ENCODE data around the gene SNED1. TPM values are rescaled to one million over a fixed set of nuclear protein-coding genes. Genes with fewer than 3 reads are reported as not detected.

The SNED1 gene
- total and polyA plus RNA-seq, 2 experiments from 2014 or later = 1.5 to 2.8 TPM

GRCh38 chr2:241110607-241111439 lies 112.4 kb downstream of the SNED1 start (continued):
- TF ChIP-seq, protein P1, sequence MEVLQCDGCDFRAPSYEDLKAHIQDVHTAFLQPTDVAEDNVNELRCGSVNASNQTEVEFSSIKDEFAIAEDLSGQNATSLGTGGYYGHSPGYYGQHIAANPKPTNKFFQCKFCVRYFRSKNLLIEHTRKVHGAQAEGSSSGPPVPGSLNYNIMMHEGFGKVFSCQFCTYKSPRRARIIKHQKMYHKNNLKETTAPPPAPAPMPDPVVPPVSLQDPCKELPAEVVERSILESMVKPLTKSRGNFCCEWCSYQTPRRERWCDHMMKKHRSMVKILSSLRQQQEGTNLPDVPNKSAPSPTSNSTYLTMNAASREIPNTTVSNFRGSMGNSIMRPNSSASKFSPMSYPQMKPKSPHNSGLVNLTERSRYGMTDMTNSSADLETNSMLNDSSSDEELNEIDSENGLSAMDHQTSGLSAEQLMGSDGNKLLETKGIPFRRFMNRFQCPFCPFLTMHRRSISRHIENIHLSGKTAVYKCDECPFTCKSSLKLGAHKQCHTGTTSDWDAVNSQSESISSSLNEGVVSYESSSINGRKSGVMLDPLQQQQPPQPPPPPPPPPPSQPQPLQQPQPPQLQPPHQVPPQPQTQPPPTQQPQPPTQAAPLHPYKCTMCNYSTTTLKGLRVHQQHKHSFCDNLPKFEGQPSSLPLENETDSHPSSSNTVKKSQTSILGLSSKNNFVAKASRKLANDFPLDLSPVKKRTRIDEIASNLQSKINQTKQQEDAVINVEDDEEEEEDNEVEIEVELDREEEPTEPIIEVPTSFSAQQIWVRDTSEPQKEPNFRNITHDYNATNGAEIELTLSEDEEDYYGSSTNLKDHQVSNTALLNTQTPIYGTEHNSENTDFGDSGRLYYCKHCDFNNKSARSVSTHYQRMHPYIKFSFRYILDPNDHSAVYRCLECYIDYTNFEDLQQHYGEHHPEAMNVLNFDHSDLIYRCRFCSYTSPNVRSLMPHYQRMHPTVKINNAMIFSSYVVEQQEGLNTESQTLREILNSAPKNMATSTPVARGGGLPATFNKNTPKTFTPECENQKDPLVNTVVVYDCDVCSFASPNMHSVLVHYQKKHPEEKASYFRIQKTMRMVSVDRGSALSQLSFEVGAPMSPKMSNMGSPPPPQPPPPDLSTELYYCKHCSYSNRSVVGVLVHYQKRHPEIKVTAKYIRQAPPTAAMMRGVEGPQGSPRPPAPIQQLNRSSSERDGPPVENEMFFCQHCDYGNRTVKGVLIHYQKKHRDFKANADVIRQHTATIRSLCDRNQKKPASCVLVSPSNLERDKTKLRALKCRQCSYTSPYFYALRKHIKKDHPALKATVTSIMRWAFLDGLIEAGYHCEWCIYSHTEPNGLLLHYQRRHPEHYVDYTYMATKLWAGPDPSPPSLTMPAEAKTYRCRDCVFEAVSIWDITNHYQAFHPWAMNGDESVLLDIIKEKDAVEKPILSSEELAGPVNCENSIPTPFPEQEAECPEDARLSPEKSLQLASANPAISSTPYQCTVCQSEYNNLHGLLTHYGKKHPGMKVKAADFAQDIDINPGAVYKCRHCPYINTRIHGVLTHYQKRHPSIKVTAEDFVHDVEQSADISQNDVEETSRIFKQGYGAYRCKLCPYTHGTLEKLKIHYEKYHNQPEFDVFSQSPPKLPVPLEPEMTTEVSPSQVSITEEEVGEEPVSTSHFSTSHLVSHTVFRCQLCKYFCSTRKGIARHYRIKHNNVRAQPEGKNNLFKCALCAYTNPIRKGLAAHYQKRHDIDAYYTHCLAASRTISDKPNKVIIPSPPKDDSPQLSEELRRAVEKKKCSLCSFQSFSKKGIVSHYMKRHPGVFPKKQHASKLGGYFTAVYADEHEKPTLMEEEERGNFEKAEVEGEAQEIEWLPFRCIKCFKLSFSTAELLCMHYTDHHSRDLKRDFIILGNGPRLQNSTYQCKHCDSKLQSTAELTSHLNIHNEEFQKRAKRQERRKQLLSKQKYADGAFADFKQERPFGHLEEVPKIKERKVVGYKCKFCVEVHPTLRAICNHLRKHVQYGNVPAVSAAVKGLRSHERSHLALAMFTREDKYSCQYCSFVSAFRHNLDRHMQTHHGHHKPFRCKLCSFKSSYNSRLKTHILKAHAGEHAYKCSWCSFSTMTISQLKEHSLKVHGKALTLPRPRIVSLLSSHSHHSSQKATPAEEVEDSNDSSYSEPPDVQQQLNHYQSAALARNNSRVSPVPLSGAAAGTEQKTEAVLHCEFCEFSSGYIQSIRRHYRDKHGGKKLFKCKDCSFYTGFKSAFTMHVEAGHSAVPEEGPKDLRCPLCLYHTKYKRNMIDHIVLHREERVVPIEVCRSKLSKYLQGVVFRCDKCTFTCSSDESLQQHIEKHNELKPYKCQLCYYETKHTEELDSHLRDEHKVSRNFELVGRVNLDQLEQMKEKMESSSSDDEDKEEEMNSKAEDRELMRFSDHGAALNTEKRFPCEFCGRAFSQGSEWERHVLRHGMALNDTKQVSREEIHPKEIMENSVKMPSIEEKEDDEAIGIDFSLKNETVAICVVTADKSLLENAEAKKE (CRISPR knock-in tag; IDR thresholded peaks at IDR 0.05) = no peak
- no peak for TF ChIP-seq ETS1 (IDR thresholded peaks at IDR 0.05)

DNA sequence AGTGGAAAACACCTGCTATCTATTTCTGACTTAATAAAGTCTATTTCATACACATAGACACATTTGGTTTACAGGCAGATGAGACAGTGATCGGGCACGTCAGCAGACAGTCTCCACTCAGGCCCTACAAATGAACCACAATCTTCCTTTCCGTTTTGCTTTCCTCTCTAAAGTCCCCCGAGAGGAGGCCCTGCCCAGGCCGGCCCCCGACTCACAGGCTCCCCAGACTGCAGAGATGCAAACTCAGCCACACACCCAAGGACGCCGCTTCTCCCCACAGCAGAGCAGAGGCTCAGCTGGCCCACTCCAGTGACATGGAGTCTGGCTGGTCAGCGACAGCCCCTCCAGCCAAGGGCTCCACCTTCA lies 113.0 kb downstream of the SNED1 start:
- Histone ChIP-seq H3K27ac (ENCODE audit: low read depth) (no peak overlapping the region), H4K20me1 (replicated peaks; ENCODE audit: insufficient read depth) (no peaks in the 10 kb centered on the region), H2AFZ (no peak overlapping the region), H3K9me2 (ENCODE audit: insufficient read depth) (no peaks in the 10 kb centered on the region), H3K27me3 (ENCODE audit: insufficient read depth) (no peaks in the 10 kb centered on the region), H3F3A (replicated peaks; ENCODE audit: low read depth) (no peaks in the 10 kb centered on the region), H3K36me3 (ENCODE audit: insufficient read depth) (no peaks in the 10 kb centered on the region), H3K4me3 (no peak overlapping the region), H3K79me2 (replicated peaks; ENCODE audit: insufficient read depth) (no peaks in the 10 kb centered on the region), H3K4me1 (ENCODE audit: insufficient read depth) (no peaks in the 10 kb centered on the region), H3K4me2 (no peak overlapping the region)
- ATAC-seq = no peak
- peaks cover 20% of the 10 kb centered on the region; the same call in 2 of the 3 replicates for H3K36me3 Mint-ChIP-seq (ENCODE audit: low read depth)
- peaks cover 2% of the 10 kb centered on the region for H3K27me3 Mint-ChIP-seq (ENCODE audit: insufficient read depth, low read depth, poor library complexity)
- DNase-seq (ENCODE audit: low spot score) = no peak
- H3K4me1 Mint-ChIP-seq = no peaks in the 10 kb centered on the region
- H3K9me3 Mint-ChIP-seq = no peaks in the 10 kb centered on the region; the same call in 2 of the 3 replicates
- no peak overlapping the region for H3K27ac Mint-ChIP-seq
- no peak overlapping the region for H3K4me3 Mint-ChIP-seq
- TF ChIP-seq EZH2 (IDR thresholded peaks at IDR 0.05; ENCODE audit: low read depth, unreplicated experiment) = no peak
- TF ChIP-seq, protein P1 (CRISPR knock-in tag; IDR thresholded peaks at IDR 0.05) = no peak

Measured in GM23338 (cell line).